ENCODE results near the gene SNED1.
A peak's percentile ranks its signal among the peaks of the same experiment; 100 is the strongest.
"Not testable (repeated sequence)": the region's sequence is repeated elsewhere in the genome, so short reads cannot be mapped to it uniquely, and the experiment has no call there.

The SNED1 gene

DNA sequence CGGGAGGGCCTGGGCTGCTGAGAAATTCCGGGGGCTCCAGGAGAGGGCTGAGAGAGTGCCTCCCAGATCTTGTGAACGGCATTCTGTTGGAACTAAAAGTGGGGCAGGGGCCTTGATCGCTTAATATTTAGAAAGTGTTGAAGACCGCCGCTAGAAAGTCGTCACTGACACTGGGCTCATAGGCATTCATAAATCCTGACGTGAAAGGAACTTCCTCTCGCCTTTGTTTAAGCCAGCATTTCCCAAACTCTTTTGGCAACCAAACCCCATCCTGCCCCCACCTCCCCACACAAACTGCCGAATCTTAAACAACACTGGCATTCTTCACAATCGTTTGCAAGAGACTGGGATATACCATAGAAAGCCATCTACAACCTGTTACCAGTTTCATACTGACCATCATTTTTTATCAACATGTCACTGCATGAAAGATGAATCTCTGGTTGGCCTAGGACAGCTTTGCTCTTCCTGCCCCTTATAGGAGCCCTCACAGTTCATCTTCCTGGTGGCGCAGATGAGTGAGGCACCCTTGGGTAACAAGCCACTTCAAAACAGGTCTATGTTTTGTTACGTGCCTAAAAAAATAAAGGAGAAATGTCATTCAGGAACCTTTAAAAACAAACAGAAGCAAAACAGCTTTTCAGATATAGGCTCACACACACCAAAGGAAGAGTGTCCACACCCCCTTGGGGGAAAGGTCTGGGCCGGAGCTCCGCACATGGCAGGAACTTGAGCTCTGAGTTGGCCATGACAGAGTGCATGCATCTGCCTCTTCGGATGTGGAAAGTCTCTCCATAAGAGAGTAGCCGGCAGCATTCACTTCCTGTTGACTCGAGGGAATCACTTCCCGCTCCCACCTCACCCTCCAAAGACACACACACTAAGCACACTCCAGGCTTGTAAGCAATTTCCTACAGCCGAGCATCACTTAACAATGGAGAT, 90.6 kb downstream of the SNED1 start:
- no peak for DNase-seq

- DNase-seq, result no peak
Measured at GRCh38 chr2:241091201-241091600, 92.8 kb downstream of the SNED1 start.

DNA sequence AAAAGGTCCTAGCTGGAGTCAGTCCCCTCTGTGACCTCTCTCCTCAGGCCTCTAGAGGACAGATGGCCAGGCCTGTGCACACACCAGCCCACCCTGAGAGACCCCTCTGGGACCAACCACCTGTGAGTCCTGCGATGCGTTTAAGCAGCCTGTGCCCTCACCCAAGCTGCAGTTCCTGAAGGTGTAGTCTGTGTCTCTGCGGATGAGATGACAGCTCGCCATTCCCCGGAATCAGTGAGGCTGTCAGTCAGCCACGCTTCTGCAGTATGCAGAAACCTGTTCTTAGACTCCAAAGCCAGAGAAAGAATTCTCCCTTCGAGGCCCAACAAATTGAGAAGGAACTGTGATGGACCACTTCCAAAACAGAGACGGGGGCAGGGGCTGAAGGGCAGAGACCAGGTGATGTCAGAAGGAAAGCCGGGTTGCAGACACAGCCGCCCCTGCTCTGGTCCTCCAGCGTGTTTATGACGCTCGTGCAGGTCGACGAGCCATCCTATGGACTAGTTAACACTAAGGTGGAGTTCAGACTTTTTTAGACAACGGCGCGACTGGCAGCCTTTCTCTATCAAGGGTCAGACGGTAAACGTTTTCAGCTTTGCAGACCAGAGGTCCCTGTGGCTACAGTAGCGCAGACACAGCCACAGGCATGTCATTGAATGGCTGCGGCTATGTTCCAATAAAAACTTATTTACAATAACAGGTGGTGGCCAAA, 93.5 kb downstream of the SNED1 start:
- DNase-seq, result no peak

GRCh38 chr2:241092677-241093076, 94.3 kb downstream of the SNED1 start:
- no peak for DNase-seq

DNA sequence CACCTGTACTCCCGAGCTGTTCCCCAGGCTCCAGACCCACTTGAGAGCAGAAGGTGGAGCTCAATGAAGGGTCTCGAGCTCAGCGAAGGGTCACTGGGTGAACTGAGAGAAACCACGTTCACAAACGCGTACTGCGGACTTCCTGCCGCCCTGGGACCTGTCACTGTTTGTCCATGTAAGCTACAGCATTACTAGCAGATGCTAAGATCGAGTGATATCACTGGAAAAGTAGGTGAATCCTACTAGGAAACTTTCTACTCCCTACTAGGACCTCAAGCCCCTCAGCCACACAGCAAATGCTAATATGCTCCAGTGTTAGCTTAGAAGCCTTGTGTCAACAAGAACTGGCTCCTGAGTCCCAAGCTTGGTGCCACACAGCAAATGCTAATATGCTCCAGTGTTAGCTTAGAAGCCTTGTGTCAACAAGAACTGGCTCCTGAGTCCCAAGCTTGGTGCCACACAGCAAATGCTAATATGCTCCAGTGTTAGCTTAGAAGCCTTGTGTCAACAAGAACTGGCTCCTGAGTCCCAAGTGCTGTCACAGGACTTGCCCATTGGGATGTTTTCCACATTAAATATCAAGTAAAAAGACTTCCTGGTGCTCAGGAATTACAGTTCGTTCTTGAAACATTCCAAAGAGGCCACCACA, 94.8 kb downstream of the SNED1 start:
- peak; percentile 7 for DNase-seq

- no peak for DNase-seq
Measured at GRCh38 chr2:241094172-241094571, 95.8 kb downstream of the SNED1 start.

GRCh38 chr2:241094924-241095420, 96.6 kb downstream of the SNED1 start:
- DNase-seq, result no peak

GRCh38 chr2:241095594-241096290, 97.3 kb downstream of the SNED1 start:
- no peak for DNase-seq

DNA sequence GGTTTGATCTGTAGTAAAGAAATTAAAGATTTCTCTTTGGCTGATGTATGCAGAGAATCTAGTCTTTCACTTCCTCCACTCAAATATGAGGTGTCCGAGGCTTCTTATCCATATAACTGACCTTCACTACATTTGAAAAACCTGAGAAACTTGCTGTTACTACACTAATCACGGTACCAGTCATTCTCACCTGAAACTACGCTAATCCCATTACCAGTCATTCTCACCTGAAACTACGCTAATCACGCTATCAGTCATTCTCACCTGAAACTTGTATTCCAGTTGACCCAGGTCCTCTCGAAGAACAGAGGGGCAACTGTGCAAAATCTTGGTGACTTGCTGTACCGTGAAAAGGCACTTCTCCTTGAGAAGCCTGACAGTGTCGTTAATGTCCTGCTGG, 98.6 kb downstream of the SNED1 start:
- DNase-seq, result no peak

- DNase-seq, result no peak
Measured at GRCh38 chr2:241099246-241099645, 100.8 kb downstream of the SNED1 start.

- peak; percentile 44 for DNase-seq
Measured at GRCh38 chr2:241102239-241102803, 103.9 kb downstream of the SNED1 start, which contains the start of gene MTERF4. MTERF4 (minus strand) TSS chr2:241102287; CDS start chr2:241102273, 14 bp downstream.

DNA sequence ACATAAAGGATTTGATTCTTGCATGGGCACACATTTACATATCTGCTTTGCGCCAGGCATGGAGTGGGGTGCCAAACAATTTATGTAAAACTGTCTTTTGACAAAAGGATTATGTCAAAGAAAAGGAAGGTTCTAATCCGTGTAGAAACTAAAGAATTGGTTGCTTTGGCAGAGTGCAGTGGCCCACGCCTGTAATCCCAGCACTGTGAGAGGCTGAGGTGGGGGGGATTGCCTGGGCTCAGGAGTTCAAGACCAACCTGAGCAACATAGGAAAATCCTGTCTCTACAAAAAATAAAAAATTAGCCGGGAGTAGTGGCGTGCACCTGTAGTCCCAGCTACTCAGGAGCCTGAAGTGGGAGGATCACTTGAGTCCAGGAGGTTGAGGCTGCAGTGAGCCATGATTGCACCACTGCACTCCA, 104.8 kb downstream of the SNED1 start:
- no peak for DNase-seq

- DNase-seq, result not testable (repeated sequence)
Measured at GRCh38 chr2:241104611-241105010, 106.2 kb downstream of the SNED1 start.

DNA sequence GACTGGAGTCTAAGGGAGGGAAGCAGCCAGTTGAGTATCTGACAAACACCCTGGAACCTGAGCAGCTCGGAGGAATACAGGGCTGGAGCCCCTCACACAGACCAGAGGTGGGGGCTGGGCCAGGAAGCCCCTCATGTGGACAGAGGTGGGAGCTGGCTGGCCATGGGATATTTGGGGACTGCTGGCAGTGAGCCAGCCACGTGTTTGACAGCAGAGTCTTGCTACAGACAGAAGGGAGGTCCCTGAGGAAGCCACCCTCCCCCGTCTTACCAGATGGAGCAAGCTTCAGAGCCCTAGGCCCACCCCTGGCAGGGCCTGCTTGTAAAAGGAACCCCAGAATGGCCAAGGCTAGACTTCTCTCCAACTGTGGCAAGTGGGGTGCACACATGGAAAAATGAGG, 107.2 kb downstream of the SNED1 start:
- no peak for DNase-seq

GRCh38 chr2:241107031-241107783, 108.8 kb downstream of the SNED1 start:
- no peak for DNase-seq

GRCh38 chr2:241108271-241109209, 110.1 kb downstream of the SNED1 start:
- DNase-seq, result no peak

DNA sequence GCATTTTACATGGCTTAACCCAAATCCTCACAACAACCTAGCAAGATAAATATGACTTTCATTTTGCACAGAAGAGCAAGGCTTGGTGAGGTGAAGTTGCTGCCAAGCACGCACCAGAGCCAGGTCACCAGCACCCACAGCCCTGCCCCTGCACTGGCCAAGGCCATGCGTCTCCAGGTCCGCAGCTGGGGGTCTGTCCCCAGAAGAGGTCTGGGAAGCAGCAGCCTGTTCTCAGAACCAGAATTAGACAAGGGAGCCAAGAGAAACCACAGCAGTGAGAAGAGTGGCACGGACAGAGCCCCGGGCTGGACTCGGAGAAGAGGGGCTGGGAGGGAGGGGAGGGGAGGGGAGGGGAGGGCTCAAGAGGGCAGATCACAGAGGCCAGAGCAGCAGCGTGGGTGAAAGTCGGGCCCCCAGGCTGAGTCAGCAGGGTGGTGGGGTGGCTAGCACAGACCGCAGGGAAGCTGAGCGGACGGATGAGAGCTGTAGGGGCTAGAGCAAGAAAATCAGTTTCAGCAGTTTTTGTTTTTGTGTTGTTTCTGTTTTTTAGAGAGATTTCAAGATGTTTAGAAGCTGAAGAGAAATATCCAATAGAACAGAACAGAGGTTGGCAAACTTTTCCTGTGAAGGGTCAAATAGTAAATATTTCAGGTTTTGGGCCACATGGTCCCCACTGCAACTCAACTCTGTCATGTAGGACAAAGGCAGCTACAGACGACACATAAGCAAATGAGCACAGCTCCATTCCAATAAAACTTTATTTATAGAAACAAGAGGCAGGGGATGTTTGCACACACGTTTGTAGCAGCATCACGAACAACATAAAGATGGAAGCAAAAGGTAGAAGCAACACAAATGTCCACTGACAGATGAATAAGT, 111.0 kb downstream of the SNED1 start:
- DNase-seq, result no peak

- DNase-seq, result no peak
Measured at GRCh38 chr2:241110089-241110606, 111.7 kb downstream of the SNED1 start.

Data from COR-L47 (cell line).